HEK293 (cell line): ENCODE results near the gene USP6.
A peak's percentile ranks its signal among the peaks of the same experiment; 100 is the strongest.
"Not testable (repeated sequence)": the region's sequence is repeated elsewhere in the genome, so short reads cannot be mapped to it uniquely, and the experiment has no call there.

Experiments
- CTCF ChIA-PET: fragments of 350-600 bp; formaldehyde crosslinking; extraction: SDS; loops from one replicate; lab custom pipeline; 2021; ENCODE audit warnings: antibody characterized with exemption; lab: Yijun Ruan, JAX
- POLR2A ChIA-PET: fragments of 300-600 bp; formaldehyde crosslinking; extraction: SDS; loops from one replicate; lab custom pipeline; 2020; ENCODE audit warnings: antibody characterized with exemption, inconsistent platforms; lab: Yijun Ruan, JAX
- H3K27ac ChIP-seq: fragments of 200-500 bp; sonication (Bioruptor generic); 2 replicates; pipeline ENCODE4 v1.5.1; 2014; ENCODE audit warnings: low read depth, low read length, control low read depth, inconsistent platforms; ENCODE audit errors: extremely low read depth
- H3K36me3 ChIP-seq, 2 experiments: fragments of 200-500 bp in 1 of 2; sonication (Bioruptor generic) in 1 of 2; 1 replicate in 1 of 2; 2 replicates in 1 of 2; pipeline ENCODE4 v1.5.1; 2014 to 2017; ENCODE audit warnings: inconsistent platforms in 2 of 2, low read length in 2 of 2; ENCODE audit not compliant: control insufficient read depth in 2 of 2, insufficient read depth in 1 of 2
- H3K4me1 ChIP-seq: fragments of 200-500 bp; sonication (Bioruptor generic); 2 replicates; pipeline ENCODE4 v1.5.1; 2014; ENCODE audit warnings: mild to moderate bottlenecking, low read length, inconsistent platforms; ENCODE audit not compliant: control insufficient read depth, insufficient read depth
- H3K4me3 ChIP-seq: 2 replicates; pipeline ENCODE4 v1.5.1; 2011; ENCODE audit warnings: low read depth, mild to moderate bottlenecking, control low read depth, low read length, moderate library complexity
- H3K9me3 ChIP-seq: fragments of 200-500 bp; sonication (Bioruptor generic); 2 replicates; pipeline ENCODE4 v1.5.1; 2014; ENCODE audit warnings: low read depth, low read length, inconsistent platforms; ENCODE audit not compliant: control insufficient read depth, insufficient read depth
- EGR2 ChIP-seq: fragments of 450-650 bp; formaldehyde crosslinking; IDR thresholded peaks from 2 replicates; pipeline ENCODE4 v1.5.1; 2016; ENCODE audit warnings: low read depth, missing biosample characterization, missing genetic modification characterization
- HOXD13 ChIP-seq: sonication (generic); formaldehyde crosslinking; IDR thresholded peaks from 2 replicates; pipeline ENCODE4 v1.8.0; 2022; ENCODE audit warnings: missing genetic modification reagents, borderline replicate concordance
- KLF1 ChIP-seq: fragments of 450-650 bp; formaldehyde crosslinking; IDR thresholded peaks from 2 replicates; pipeline ENCODE4 v1.5.1; 2016; ENCODE audit warnings: missing biosample characterization, missing genetic modification characterization
- KLF7 ChIP-seq: fragments of 450-650 bp; formaldehyde crosslinking; IDR thresholded peaks from 2 replicates; pipeline ENCODE4 v1.5.1; 2016; ENCODE audit warnings: missing biosample characterization, missing genetic modification characterization, borderline replicate concordance
- KLF9 ChIP-seq: fragments of 450-650 bp; formaldehyde crosslinking; IDR thresholded peaks from 2 replicates; pipeline ENCODE4 v1.5.1; 2016; ENCODE audit warnings: missing biosample characterization, missing genetic modification characterization, low read depth
- SP3 ChIP-seq: fragments of 450-650 bp; formaldehyde crosslinking; IDR thresholded peaks from 2 replicates; pipeline ENCODE4 v1.5.1; 2016; ENCODE audit warnings: missing biosample characterization, missing genetic modification characterization
- YY2 ChIP-seq: fragments of 450-650 bp; formaldehyde crosslinking; IDR thresholded peaks from 2 replicates; pipeline ENCODE4 v1.5.1; 2016; ENCODE audit warnings: missing biosample characterization, missing genetic modification characterization
- ZBTB8A ChIP-seq: fragments of 450-650 bp; formaldehyde crosslinking; IDR thresholded peaks from 2 replicates; pipeline ENCODE4 v1.5.1; 2016; ENCODE audit warnings: missing biosample characterization, missing genetic modification characterization
- ZFHX2 ChIP-seq: fragments of 450-650 bp; formaldehyde crosslinking; conservative IDR thresholded peaks from 2 replicates; pipeline ENCODE4 v1.5.1; 2016; ENCODE audit warnings: missing biosample characterization, missing genetic modification characterization
- ZNF16 ChIP-seq: fragments of 450-650 bp; formaldehyde crosslinking; IDR thresholded peaks from 2 replicates; pipeline ENCODE4 v1.5.1; 2016; ENCODE audit warnings: low read depth, missing biosample characterization, missing genetic modification characterization
- ZNF37A ChIP-seq: fragments of 450-650 bp; IDR thresholded peaks from 2 replicates; pipeline ENCODE4 v1.5.1; 2018; ENCODE audit warnings: missing biosample characterization, missing genetic modification characterization
- ZNF654 ChIP-seq: fragments of 450-650 bp; formaldehyde crosslinking; IDR thresholded peaks from 2 replicates; pipeline ENCODE4 v1.5.1; 2016; ENCODE audit warnings: low read depth, missing biosample characterization, missing genetic modification characterization
- ZNF777 ChIP-seq: fragments of 450-650 bp; formaldehyde crosslinking; IDR thresholded peaks from 2 replicates; pipeline ENCODE4 v1.5.1; 2017; ENCODE audit warnings: missing biosample characterization, missing genetic modification characterization, borderline replicate concordance
- ZNF792 ChIP-seq: fragments of 450-650 bp; formaldehyde crosslinking; IDR thresholded peaks from 2 replicates; pipeline ENCODE4 v1.5.1; 2016; ENCODE audit warnings: missing biosample characterization, missing genetic modification characterization
- TF ChIP-seq, protein P1 (sequence below): fragments of 450-650 bp; formaldehyde crosslinking; IDR thresholded peaks from 2 replicates; pipeline ENCODE4 v1.5.1; 2016; ENCODE audit warnings: missing biosample characterization, missing genetic modification characterization
- TF ChIP-seq, protein P2 (sequence below): fragments of 450-650 bp; formaldehyde crosslinking; IDR thresholded peaks from 2 replicates; pipeline ENCODE4 v1.5.1; 2016; ENCODE audit warnings: missing biosample characterization, missing genetic modification characterization
- TF ChIP-seq, protein P3 (sequence below): fragments of 450-650 bp; formaldehyde crosslinking; conservative IDR thresholded peaks from 2 replicates; pipeline ENCODE4 v1.5.1; 2016; ENCODE audit warnings: low read depth, missing biosample characterization, missing genetic modification characterization
- TF ChIP-seq, protein P4 (sequence below): fragments of 450-650 bp; formaldehyde crosslinking; IDR thresholded peaks from 2 replicates; pipeline ENCODE4 v1.5.1; 2016; ENCODE audit warnings: missing biosample characterization, missing genetic modification characterization
- TF ChIP-seq, protein P5 (sequence below): sonication (generic); formaldehyde crosslinking; IDR thresholded peaks from 2 replicates; pipeline ENCODE4 v1.8.1; 2022; ENCODE audit warnings: mild to moderate bottlenecking, moderate library complexity, missing genetic modification reagents
- TF ChIP-seq, protein P6 (sequence below): fragments of 450-650 bp; formaldehyde crosslinking; IDR thresholded peaks from 2 replicates; pipeline ENCODE4 v1.5.1; 2016; ENCODE audit warnings: missing biosample characterization, missing genetic modification characterization, borderline replicate concordance

USP6 gene

DNA sequence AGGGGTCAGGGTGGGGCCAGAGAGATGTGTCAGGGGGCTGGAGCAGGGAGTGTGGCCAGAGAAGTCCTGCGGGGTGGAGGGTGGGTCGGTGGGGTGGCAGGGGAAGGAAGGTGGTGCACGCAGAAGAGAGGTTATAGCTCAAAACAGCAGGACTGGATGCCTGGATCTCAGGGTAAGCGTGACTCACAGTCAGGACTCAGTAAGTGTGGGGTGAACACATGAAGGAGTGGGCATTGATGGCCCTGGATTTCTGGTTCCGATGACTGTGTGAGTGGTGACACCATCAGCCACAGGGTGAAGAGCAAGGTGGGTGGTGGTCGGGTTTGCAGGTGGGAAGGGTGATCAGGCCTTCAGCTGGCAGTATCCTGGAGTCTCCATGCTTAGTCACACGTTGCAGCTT, 6.2 kb downstream of the USP6 start:
- TF ChIP-seq ZFHX2 (tag by site-specific recombination): peak; percentile 36; the same call in 1 of the 2 replicates
- TF ChIP-seq EGR2: peak; percentile 52; the same call in 1 of the 2 replicates
- H3K9me3 ChIP-seq, POLR2A ChIA-PET, H3K4me1 ChIP-seq, CTCF ChIA-PET, H3K36me3 ChIP-seq, H3K27ac ChIP-seq, H3K4me3 ChIP-seq: not testable (repeated sequence)

DNA sequence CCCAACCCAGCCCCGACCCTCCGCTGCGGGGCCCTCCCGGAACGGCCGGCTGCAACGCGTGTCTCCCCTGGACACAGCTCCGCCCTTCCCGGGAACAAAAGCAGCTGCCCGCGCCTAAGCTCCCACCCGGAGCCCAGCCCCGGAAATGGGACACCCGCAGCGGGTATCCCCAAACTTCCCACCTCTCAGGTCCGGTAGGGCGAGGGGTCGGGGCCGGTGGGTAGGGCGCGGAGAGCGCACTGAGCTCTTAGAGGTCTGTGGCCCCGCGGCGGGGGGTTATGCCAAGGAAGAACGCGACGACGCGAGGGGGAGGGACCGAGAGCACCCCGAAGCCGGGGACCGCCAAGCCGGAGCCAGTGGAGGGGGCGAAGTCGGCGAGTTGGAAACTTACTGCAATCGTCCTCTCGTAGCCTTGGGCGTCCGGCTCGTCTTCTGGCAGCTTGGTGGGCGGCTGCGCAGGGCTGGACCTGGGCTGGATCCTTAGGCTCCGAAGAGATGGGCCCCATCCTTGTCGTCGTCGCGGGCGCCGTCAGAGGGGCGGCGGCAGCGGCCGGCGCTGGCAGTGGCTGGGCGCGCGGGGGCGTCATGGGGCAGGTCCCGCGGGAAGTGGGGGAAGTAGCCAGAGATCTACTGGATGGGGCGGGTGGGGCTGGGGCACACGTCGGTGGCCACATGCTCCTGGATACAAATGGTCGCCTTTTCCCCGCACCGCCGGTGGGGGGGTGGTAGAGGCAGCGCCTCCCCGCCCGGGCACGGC, 6.9 kb downstream of the USP6 start:
- CTCF ChIA-PET: no interaction called here
- H3K4me3 ChIP-seq: no peak overlapping the region
- no peak for TF ChIP-seq KLF1
- TF ChIP-seq, protein P1, sequence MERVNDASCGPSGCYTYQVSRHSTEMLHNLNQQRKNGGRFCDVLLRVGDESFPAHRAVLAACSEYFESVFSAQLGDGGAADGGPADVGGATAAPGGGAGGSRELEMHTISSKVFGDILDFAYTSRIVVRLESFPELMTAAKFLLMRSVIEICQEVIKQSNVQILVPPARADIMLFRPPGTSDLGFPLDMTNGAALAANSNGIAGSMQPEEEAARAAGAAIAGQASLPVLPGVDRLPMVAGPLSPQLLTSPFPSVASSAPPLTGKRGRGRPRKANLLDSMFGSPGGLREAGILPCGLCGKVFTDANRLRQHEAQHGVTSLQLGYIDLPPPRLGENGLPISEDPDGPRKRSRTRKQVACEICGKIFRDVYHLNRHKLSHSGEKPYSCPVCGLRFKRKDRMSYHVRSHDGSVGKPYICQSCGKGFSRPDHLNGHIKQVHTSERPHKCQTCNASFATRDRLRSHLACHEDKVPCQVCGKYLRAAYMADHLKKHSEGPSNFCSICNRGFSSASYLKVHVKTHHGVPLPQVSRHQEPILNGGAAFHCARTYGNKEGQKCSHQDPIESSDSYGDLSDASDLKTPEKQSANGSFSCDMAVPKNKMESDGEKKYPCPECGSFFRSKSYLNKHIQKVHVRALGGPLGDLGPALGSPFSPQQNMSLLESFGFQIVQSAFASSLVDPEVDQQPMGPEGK (tag by site-specific recombination): no peak
- no peak for TF ChIP-seq ZBTB8A
- TF ChIP-seq ZNF37A (tag by site-specific recombination): no peak
- TF ChIP-seq, protein P2, sequence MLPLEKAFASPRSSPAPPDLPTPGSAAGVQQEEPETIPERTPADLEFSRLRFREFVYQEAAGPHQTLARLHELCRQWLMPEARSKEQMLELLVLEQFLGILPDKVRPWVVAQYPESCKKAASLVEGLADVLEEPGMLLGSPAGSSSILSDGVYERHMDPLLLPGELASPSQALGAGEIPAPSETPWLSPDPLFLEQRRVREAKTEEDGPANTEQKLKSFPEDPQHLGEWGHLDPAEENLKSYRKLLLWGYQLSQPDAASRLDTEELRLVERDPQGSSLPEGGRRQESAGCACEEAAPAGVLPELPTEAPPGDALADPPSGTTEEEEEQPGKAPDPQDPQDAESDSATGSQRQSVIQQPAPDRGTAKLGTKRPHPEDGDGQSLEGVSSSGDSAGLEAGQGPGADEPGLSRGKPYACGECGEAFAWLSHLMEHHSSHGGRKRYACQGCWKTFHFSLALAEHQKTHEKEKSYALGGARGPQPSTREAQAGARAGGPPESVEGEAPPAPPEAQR (tag by site-specific recombination): no peak
- TF ChIP-seq KLF7 (tag by site-specific recombination): no peak
- no peak for TF ChIP-seq KLF9
- TF ChIP-seq, protein P3, sequence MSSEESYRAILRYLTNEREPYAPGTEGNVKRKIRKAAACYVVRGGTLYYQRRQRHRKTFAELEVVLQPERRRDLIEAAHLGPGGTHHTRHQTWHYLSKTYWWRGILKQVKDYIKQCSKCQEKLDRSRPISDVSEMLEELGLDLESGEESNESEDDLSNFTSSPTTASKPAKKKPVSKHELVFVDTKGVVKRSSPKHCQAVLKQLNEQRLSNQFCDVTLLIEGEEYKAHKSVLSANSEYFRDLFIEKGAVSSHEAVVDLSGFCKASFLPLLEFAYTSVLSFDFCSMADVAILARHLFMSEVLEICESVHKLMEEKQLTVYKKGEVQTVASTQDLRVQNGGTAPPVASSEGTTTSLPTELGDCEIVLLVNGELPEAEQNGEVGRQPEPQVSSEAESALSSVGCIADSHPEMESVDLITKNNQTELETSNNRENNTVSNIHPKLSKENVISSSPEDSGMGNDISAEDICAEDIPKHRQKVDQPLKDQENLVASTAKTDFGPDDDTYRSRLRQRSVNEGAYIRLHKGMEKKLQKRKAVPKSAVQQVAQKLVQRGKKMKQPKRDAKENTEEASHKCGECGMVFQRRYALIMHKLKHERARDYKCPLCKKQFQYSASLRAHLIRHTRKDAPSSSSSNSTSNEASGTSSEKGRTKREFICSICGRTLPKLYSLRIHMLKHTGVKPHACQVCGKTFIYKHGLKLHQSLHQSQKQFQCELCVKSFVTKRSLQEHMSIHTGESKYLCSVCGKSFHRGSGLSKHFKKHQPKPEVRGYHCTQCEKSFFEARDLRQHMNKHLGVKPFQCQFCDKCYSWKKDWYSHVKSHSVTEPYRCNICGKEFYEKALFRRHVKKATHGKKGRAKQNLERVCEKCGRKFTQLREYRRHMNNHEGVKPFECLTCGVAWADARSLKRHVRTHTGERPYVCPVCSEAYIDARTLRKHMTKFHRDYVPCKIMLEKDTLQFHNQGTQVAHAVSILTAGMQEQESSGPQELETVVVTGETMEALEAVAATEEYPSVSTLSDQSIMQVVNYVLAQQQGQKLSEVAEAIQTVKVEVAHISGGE: no peak
- TF ChIP-seq ZNF654 (tag by site-specific recombination): no peak
- TF ChIP-seq SP3 (tag by site-specific recombination): no peak
- no peak for TF ChIP-seq ZNF16
- TF ChIP-seq HOXD13 (CRISPR knock-in tag): no peak
- TF ChIP-seq, protein P4, sequence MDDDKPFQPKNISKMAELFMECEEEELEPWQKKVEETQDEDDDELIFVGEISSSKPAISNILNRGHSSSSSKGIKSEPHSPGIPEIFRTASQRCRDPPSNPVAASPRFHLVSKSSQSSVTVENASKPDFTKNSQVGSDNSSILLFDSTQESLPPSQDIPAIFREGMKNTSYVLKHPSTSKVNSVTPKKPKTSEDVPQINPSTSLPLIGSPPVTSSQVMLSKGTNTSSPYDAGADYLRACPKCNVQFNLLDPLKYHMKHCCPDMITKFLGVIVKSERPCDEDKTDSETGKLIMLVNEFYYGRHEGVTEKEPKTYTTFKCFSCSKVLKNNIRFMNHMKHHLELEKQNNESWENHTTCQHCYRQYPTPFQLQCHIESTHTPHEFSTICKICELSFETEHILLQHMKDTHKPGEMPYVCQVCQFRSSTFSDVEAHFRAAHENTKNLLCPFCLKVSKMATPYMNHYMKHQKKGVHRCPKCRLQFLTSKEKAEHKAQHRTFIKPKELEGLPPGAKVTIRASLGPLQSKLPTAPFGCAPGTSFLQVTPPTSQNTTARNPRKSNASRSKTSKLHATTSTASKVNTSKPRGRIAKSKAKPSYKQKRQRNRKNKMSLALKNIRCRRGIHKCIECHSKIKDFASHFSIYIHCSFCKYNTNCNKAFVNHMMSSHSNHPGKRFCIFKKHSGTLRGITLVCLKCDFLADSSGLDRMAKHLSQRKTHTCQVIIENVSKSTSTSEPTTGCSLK (tag by site-specific recombination): no peak
- TF ChIP-seq YY2 (tag by site-specific recombination): no peak
- TF ChIP-seq ZNF777 (tag by site-specific recombination): no peak
- TF ChIP-seq, protein P5, sequence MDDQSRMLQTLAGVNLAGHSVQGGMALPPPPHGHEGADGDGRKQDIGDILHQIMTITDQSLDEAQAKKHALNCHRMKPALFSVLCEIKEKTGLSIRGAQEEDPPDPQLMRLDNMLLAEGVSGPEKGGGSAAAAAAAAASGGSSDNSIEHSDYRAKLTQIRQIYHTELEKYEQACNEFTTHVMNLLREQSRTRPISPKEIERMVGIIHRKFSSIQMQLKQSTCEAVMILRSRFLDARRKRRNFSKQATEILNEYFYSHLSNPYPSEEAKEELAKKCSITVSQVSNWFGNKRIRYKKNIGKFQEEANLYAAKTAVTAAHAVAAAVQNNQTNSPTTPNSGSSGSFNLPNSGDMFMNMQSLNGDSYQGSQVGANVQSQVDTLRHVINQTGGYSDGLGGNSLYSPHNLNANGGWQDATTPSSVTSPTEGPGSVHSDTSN (CRISPR knock-in tag): no peak
- TF ChIP-seq, protein P6, sequence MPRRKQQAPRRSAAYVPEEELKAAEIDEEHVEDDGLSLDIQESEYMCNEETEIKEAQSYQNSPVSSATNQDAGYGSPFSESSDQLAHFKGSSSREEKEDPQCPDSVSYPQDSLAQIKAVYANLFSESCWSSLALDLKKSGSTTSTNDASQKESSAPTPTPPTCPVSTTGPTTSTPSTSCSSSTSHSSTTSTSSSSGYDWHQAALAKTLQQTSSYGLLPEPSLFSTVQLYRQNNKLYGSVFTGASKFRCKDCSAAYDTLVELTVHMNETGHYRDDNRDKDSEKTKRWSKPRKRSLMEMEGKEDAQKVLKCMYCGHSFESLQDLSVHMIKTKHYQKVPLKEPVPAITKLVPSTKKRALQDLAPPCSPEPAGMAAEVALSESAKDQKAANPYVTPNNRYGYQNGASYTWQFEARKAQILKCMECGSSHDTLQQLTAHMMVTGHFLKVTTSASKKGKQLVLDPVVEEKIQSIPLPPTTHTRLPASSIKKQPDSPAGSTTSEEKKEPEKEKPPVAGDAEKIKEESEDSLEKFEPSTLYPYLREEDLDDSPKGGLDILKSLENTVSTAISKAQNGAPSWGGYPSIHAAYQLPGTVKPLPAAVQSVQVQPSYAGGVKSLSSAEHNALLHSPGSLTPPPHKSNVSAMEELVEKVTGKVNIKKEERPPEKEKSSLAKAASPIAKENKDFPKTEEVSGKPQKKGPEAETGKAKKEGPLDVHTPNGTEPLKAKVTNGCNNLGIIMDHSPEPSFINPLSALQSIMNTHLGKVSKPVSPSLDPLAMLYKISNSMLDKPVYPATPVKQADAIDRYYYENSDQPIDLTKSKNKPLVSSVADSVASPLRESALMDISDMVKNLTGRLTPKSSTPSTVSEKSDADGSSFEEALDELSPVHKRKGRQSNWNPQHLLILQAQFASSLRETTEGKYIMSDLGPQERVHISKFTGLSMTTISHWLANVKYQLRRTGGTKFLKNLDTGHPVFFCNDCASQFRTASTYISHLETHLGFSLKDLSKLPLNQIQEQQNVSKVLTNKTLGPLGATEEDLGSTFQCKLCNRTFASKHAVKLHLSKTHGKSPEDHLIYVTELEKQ: no peak
- no peak for TF ChIP-seq ZNF792 (tag by site-specific recombination)

More for the DNA sequence above, 6.9 kb downstream of the USP6 start:
- Histone ChIP-seq H3K9me3 (no peaks in the 10 kb centered on the region), H3K36me3 (no peaks in the 10 kb centered on the region), H3K4me1 (no peaks in the 10 kb centered on the region), H3K27ac (no peak overlapping the region)
- POLR2A ChIA-PET: no interaction called here
